ENCODE data around the gene PLAAT4. TPM values are rescaled to one million over a fixed set of nuclear protein-coding genes. Genes with fewer than 3 reads are reported as not detected.

PLAAT4 gene
- total and polyA plus RNA-seq, 2 donors (not counting 3 experiments of a cell fraction or from before 2014, with no cell fraction given), result 0.95 to 1.7 TPM

- H2AFZ ChIP-seq (ENCODE audit: low read depth, low read length), result no peak overlapping the region
Measured at GRCh38 chr11:63535734-63536133, 874 bp upstream of the PLAAT4 start.

GRCh38 chr11:63537293-63538101, 889 bp downstream of the PLAAT4 start:
- intact Hi-C loops (cut with micrococcal nuclease) (no loop called here), dilution Hi-C loops (cut with MboI; ENCODE audit: extremely low pct_ligation_motif_present, low sequenced_read_pairs) (no loop called here)
- ChIA-PET CTCF (interaction anchor here (1.0 to 2.3 kb wide), 6 partner anchors 13 to 201 kb away, joined by 3 to 8 read pairs (median 5); no protein-coding TSS in a partner anchor), POLR2A (no interaction called here)
- H3K36me3 ChIP-seq (ENCODE audit: control insufficient read depth in 2 of 2, extremely low read depth in 1 of 2, insufficient read depth in 2 of 2, low read length in 2 of 2), result no peaks in the 10 kb centered on the region
- H3K79me2 ChIP-seq (ENCODE audit: control insufficient read depth, insufficient read depth, low read length), result no peaks in the 10 kb centered on the region
- no peak for FAIRE-seq
- H3K9me1 ChIP-seq (replicated peaks; ENCODE audit: control insufficient read depth, extremely low read depth, insufficient read depth, low read length), result no peaks in the 10 kb centered on the region
- H2AFZ ChIP-seq (ENCODE audit: low read depth, low read length), result peak overlapping the region; percentile 79
- H3K4me2 ChIP-seq (ENCODE audit: insufficient read depth, low read length), result no peak overlapping the region
- peaks cover 8% of the 10 kb centered on the region for H3K4me1 ChIP-seq (ENCODE audit: control insufficient read depth, extremely low read depth, insufficient read depth, low read length)
- BruUV-seq (replicated peaks), result no TSS peak
- no peaks in the 10 kb centered on the region for H4K20me1 ChIP-seq (replicated peaks; ENCODE audit: control insufficient read depth, extremely low read depth, insufficient read depth, low read length)
- TF ChIP-seq POLR2A (IDR thresholded peaks at IDR 0.05; ENCODE audit: low read depth, low read length), result no peak
- TF ChIP-seq MAX (IDR thresholded peaks at IDR 0.05; ENCODE audit: insufficient read depth, insufficient read length), result no peak
- TF ChIP-seq MYC (IDR thresholded peaks at IDR 0.05; ENCODE audit: low read depth, low read length), result no peak
- TF ChIP-seq EZH2 (IDR thresholded peaks at IDR 0.05; ENCODE audit: borderline replicate concordance, low read depth, low read length, severe bottlenecking), result no peak
- TF ChIP-seq POLR2AphosphoS5 (IDR thresholded peaks at IDR 0.05; ENCODE audit: insufficient read depth, low read depth, low read length), result no peak
- TF ChIP-seq GATA2 (IDR thresholded peaks at IDR 0.05; ENCODE audit: insufficient read depth, insufficient read length, low read depth, low read length), result no peak
- no peak for TF ChIP-seq JUN (IDR thresholded peaks at IDR 0.05; ENCODE audit: borderline replicate concordance, insufficient read depth, insufficient read length, low read depth)
- TF ChIP-seq FOS (IDR thresholded peaks at IDR 0.05; ENCODE audit: borderline replicate concordance, insufficient read depth, low read length), result no peak
- no peak for TF ChIP-seq CTCF (IDR thresholded peaks at IDR 0.05; ENCODE audit: extremely low read depth in 1 of 2, insufficient read depth in 1 of 2, low read depth in 1 of 2, low read length in 2 of 2)
- no peaks in the 10 kb centered on the region for H3K9me3 ChIP-seq (replicated peaks; ENCODE audit: control insufficient read depth, insufficient read depth, low read length)
- H3K9ac ChIP-seq (replicated peaks; ENCODE audit: extremely low read depth, insufficient read depth, low read length), result no peak overlapping the region
- peak; percentile 8 for DNase-seq (ENCODE audit: low read depth, low spot score)
- H3K27me3 ChIP-seq (ENCODE audit: control insufficient read depth in 2 of 2, insufficient read depth in 2 of 2, low read length in 2 of 2), result peaks cover 3 to 4% of the 10 kb centered on the region in 2 experiments
- no peak overlapping the region for H3K27ac ChIP-seq (ENCODE audit: insufficient read depth, low read depth, low read length)
- H3K4me3 ChIP-seq (replicated peaks in 1 of 3; ENCODE audit: insufficient read depth in 1 of 3, low read depth in 1 of 3, low read length in 3 of 3), result peak overlapping the region in 1 of 3 experiments; percentile 4

More at GRCh38 chr11:63535734-63536133, 874 bp upstream of the PLAAT4 start:
- Histone ChIP-seq H3K79me2 (ENCODE audit: control insufficient read depth, insufficient read depth, low read length) (no peaks in the 10 kb centered on the region), H4K20me1 (replicated peaks; ENCODE audit: control insufficient read depth, extremely low read depth, insufficient read depth, low read length) (no peaks in the 10 kb centered on the region), H3K9ac (replicated peaks; ENCODE audit: extremely low read depth, insufficient read depth, low read length) (no peak overlapping the region), H3K27ac (ENCODE audit: insufficient read depth, low read depth, low read length) (no peak overlapping the region), H3K36me3 (ENCODE audit: control insufficient read depth in 2 of 2, extremely low read depth in 1 of 2, insufficient read depth in 2 of 2, low read length in 2 of 2) (no peaks in the 10 kb centered on the region), H3K9me1 (replicated peaks; ENCODE audit: control insufficient read depth, extremely low read depth, insufficient read depth, low read length) (no peaks in the 10 kb centered on the region), H3K4me3 (replicated peaks in 1 of 3; ENCODE audit: insufficient read depth in 1 of 3, low read depth in 1 of 3, low read length in 3 of 3) (no peak overlapping the region), H3K4me1 (ENCODE audit: control insufficient read depth, extremely low read depth, insufficient read depth, low read length) (peaks cover 8% of the 10 kb centered on the region), H3K9me3 (replicated peaks; ENCODE audit: control insufficient read depth, insufficient read depth, low read length) (no peaks in the 10 kb centered on the region), H3K4me2 (ENCODE audit: insufficient read depth, low read length) (no peak overlapping the region), H3K27me3 (ENCODE audit: control insufficient read depth in 2 of 2, insufficient read depth in 2 of 2, low read length in 2 of 2) (peaks cover 0 to 2% of the 10 kb centered on the region in 2 experiments)
- TF ChIP-seq POLR2AphosphoS5 (IDR thresholded peaks at IDR 0.05; ENCODE audit: insufficient read depth, low read depth, low read length), result no peak
- TF ChIP-seq GATA2 (IDR thresholded peaks at IDR 0.05; ENCODE audit: insufficient read depth, insufficient read length, low read depth, low read length), result peak; percentile 20
- TF ChIP-seq FOS (IDR thresholded peaks at IDR 0.05; ENCODE audit: borderline replicate concordance, insufficient read depth, low read length), result peak; percentile 39
- ChIA-PET CTCF (interaction anchor here (1.5 kb wide), 1 partner anchor 11 kb away, joined by 4 read pairs; no protein-coding TSS in a partner anchor), POLR2A (no interaction called here)
- dilution Hi-C loops (cut with MboI; ENCODE audit: extremely low pct_ligation_motif_present, low sequenced_read_pairs), result no loop called here
- intact Hi-C loops (cut with micrococcal nuclease), result no loop called here
- no TSS peak for BruUV-seq (replicated peaks)
- DNase-seq (ENCODE audit: low read depth, low spot score), result no peak
- peak; percentile 72 for FAIRE-seq
